B cell (primary cell): Measurements from ENCODE around the gene TOX2. TPM values are rescaled to one million over a fixed set of nuclear protein-coding genes. Genes with fewer than 3 reads are reported as not detected.

Experiments used
- ATAC-seq: fragments of 200-7000 bp; cut with Tn5 transposase; one replicate; pipeline ENCODE4 v1.10.0; 2021; ENCODE audit warnings: low read depth, mild to moderate bottlenecking, moderate number of reproducible peaks, moderate library complexity
- CTCF ChIA-PET: fragments of 350-600 bp; sonication (Branson Sonifier 250); formaldehyde crosslinking; loops from one replicate; lab custom pipeline; 2021; ENCODE audit warnings: antibody characterized with exemption, inconsistent platforms; lab: Charles Lee
- POLR2A ChIA-PET: fragments of 350-600 bp; sonication (Branson Sonifier 250); formaldehyde crosslinking; loops from one replicate; lab custom pipeline; 2021; ENCODE audit warnings: antibody characterized with exemption; lab: Charles Lee
- DNase-seq: peaks from one replicate; pipeline ENCODE4 v3.0.0; 2013
- H2AFZ ChIP-seq: 2 replicates; pipeline ENCODE4 v1.6.1; 2012; ENCODE audit warnings: mild to moderate bottlenecking, low read depth, low read length; ENCODE audit not compliant: insufficient read depth, poor library complexity, severe bottlenecking
- H3K27ac ChIP-seq, 2 donors: 1 replicate in 1 of 2; 2 replicates in 1 of 2; pipeline ENCODE4 v1.5.1; 2012 to 2013; ENCODE audit warnings: low read length in 2 of 2, mild to moderate bottlenecking in 2 of 2, moderate library complexity in 1 of 2
- H3K27me3 ChIP-seq, 4 experiments: fragments of 200-600 bp in 1 of 4; sonication (generic) in 1 of 4; replicated peaks in 1 of 4; 1 replicate in 2 of 4; 2 replicates in 2 of 4; pipeline versions ENCODE4 v1.6.1 to v1.7.0; 2013 to 2016; ENCODE audit warnings: low read length in 3 of 4, mild to moderate bottlenecking in 2 of 4, mixed read lengths in 1 of 4, moderate library complexity in 1 of 4; ENCODE audit not compliant: insufficient read depth in 4 of 4, control insufficient read depth in 3 of 4; ENCODE audit errors: control extremely low read depth in 1 of 4
- H3K36me3 ChIP-seq, 2 experiments: replicated peaks in 1 of 2; 1 replicate in 1 of 2; 2 replicates in 1 of 2; pipeline versions ENCODE4 v1.6.1 to v1.7.1; 2013; ENCODE audit warnings: low read length in 1 of 2; ENCODE audit not compliant: insufficient read depth in 2 of 2, control insufficient read depth in 1 of 2; ENCODE audit errors: control extremely low read depth in 1 of 2, extremely low read depth in 1 of 2
- H3K4me1 ChIP-seq, 2 donors: fragments of 200-600 bp in 1 of 2; sonication (generic) in 1 of 2; 1 replicate in 1 of 2; 2 replicates in 1 of 2; pipeline versions ENCODE4 v1.5.1 to v1.6.1; 2013 to 2017; ENCODE audit warnings: low read length in 2 of 2; ENCODE audit not compliant: control insufficient read depth in 2 of 2, insufficient read depth in 2 of 2
- H3K4me2 ChIP-seq: replicated peaks from 2 replicates; pipeline ENCODE3; 2012; ENCODE audit warnings: mild to moderate bottlenecking, low read depth, low read length; ENCODE audit not compliant: poor library complexity, severe bottlenecking
- H3K4me3 ChIP-seq, 5 experiments: fragments of 200-600 bp in 1 of 5; sonication (generic) in 1 of 5; 1 replicate in 3 of 5; 2 replicates in 2 of 5; pipeline versions ENCODE4 v1.5.1 to v1.7.0; 2011 to 2016; ENCODE audit warnings: low read length in 4 of 5, mild to moderate bottlenecking in 4 of 5, low read depth in 2 of 5, control low read depth in 1 of 5, moderate library complexity in 1 of 5; ENCODE audit not compliant: insufficient read depth in 1 of 5; ENCODE audit errors: control extremely low read depth in 1 of 5, extremely low read depth in 1 of 5
- H3K79me2 ChIP-seq: fragments of 200-600 bp; sonication (generic); one replicate; pipeline ENCODE4 v1.6.0; 2016; ENCODE audit warnings: low read length; ENCODE audit not compliant: control insufficient read depth, insufficient read depth
- H3K9ac ChIP-seq: fragments of 200-600 bp; sonication (generic); 2 replicates; pipeline ENCODE4 v1.6.1; 2017; ENCODE audit warnings: mild to moderate bottlenecking, low read length, moderate library complexity
- H3K9me3 ChIP-seq, 3 donors: one replicate each; pipeline versions ENCODE4 v1.6.1 to v1.7.1; 2013; ENCODE audit warnings: low read length in 2 of 3; ENCODE audit not compliant: control insufficient read depth in 2 of 3, insufficient read depth in 1 of 3; ENCODE audit errors: control extremely low read depth in 1 of 3
- H4K20me1 ChIP-seq: 2 replicates; pipeline ENCODE4 v1.6.0; 2012; ENCODE audit warnings: mild to moderate bottlenecking, low read length; ENCODE audit not compliant: insufficient read depth, control insufficient read depth, poor library complexity, severe bottlenecking
- H3K27ac Mint-ChIP-seq: one replicate; pipeline ENCODE4 v1.8.0; 2021; ENCODE audit warnings: mixed read lengths
- H3K27me3 Mint-ChIP-seq: one replicate; pipeline ENCODE4 v1.8.0; 2021; ENCODE audit warnings: mixed read lengths
- H3K4me1 Mint-ChIP-seq: one replicate; pipeline ENCODE4 v1.8.0; 2021; ENCODE audit warnings: mixed read lengths
- H3K4me3 Mint-ChIP-seq: one replicate; pipeline ENCODE4 v1.8.0; 2021; ENCODE audit warnings: mixed read lengths
- H3K9me3 Mint-ChIP-seq: one replicate; pipeline ENCODE4 v1.8.0; 2022; ENCODE audit warnings: mixed read lengths; ENCODE audit not compliant: insufficient read depth
- CTCF ChIP-seq: fragments of 200-600 bp; IDR thresholded peaks from one replicate; pipeline ENCODE4 v1.8.0; 2022; ENCODE audit warnings: antibody characterized with exemption, mild to moderate bottlenecking
- EZH2 ChIP-seq: IDR thresholded peaks from 2 replicates; pipeline ENCODE4 v1.6.1; 2012; ENCODE audit warnings: borderline replicate concordance, low read depth, mild to moderate bottlenecking, moderate library complexity, low read length; ENCODE audit not compliant: insufficient read depth, poor library complexity, severe bottlenecking
- WGBS: methylation state at CpG from one replicate; pipeline ENCODE4 v1.1.5; 2013; ENCODE audit warnings: missing lambda C conversion rate; ENCODE audit not compliant: insufficient coverage; 5-methylcytosine and 5-hydroxymethylcytosine counted together
- intact Hi-C: fragments of 100-400 bp; cut with micrococcal nuclease; formaldehyde crosslinking; loops from one replicate; pipeline ENCODE4 v1.10.0; 2022
- polyA plus RNA-seq: library from polyadenylated mRNA; depleted of rRNA; stranded (reverse); fragments of >200 nt; gene quantifications from 2 replicates; pipeline ENCODE4 v1.2.3, GENCODE V29; 2012
- total RNA-seq, 2 donors: library from RNA; stranded (reverse); fragments of 120-200 nt in 1 of 2; gene quantifications; 1 replicate in 1 of 2; 2 replicates in 1 of 2; pipeline versions ENCODE4 v1.2.3 to v1.2.4, GENCODE V29; 2013 to 2022

Gene TOX2
- total and polyA plus RNA-seq, 2 donors (not counting 1 experiment from before 2014, with no cell fraction given): 1.2 to 4.1 TPM

- no peak overlapping the region for H3K27ac Mint-ChIP-seq
- no peak for TF ChIP-seq CTCF
- CTCF ChIA-PET: no interaction called here
- DNase-seq (no peak), ATAC-seq (no peak)
- Histone ChIP-seq H3K79me2 (no peaks in the 10 kb centered on the region), H3K9me3 (no peaks in the 10 kb centered on the region), H3K27ac (no peak overlapping the region), H3K4me3 (no peak overlapping the region), H4K20me1 (no peaks in the 10 kb centered on the region), H3K27me3 (no peaks in the 10 kb centered on the region), H3K4me2 (no peak overlapping the region), H3K9ac (no peak overlapping the region), H2AFZ (no peak overlapping the region), H3K36me3 (no peaks in the 10 kb centered on the region), H3K4me1 (no peaks in the 10 kb centered on the region)
- POLR2A ChIA-PET: no interaction called here
- peaks cover 3% of the 10 kb centered on the region for H3K27me3 Mint-ChIP-seq
- intact Hi-C loops: no loop called here
- 91% methylated on average over 1 of the region's 2 CpGs for WGBS
- no peaks in the 10 kb centered on the region for H3K4me1 Mint-ChIP-seq
- H3K4me3 Mint-ChIP-seq: no peak overlapping the region
- H3K9me3 Mint-ChIP-seq: no peaks in the 10 kb centered on the region
Observed at GRCh38 chr20:43972051-43972450, 57.4 kb downstream of the TOX2 start.

- no peak overlapping the region for H2AFZ ChIP-seq
- H3K4me3 ChIP-seq: no peak overlapping the region
- no peak for ATAC-seq
- Mint-ChIP-seq H3K27ac (no peak overlapping the region), H3K27me3 (peaks cover 3% of the 10 kb centered on the region), H3K4me3 (no peak overlapping the region), H3K9me3 (no peaks in the 10 kb centered on the region), H3K4me1 (no peaks in the 10 kb centered on the region)
- H3K79me2 ChIP-seq: no peaks in the 10 kb centered on the region
- H3K36me3 ChIP-seq: no peaks in the 10 kb centered on the region
- POLR2A ChIA-PET: no interaction called here
- no peak for TF ChIP-seq CTCF
- TF ChIP-seq EZH2: no peak
- WGBS: 83% methylated on average over 2 of the region's 2 CpGs
- intact Hi-C loops: no loop called here
- no peaks in the 10 kb centered on the region for H3K4me1 ChIP-seq
- H3K9me3 ChIP-seq: no peaks in the 10 kb centered on the region
- H3K9ac ChIP-seq: no peak overlapping the region
- CTCF ChIA-PET: no interaction called here
- DNase-seq: no peak
- no peak overlapping the region for H3K4me2 ChIP-seq
- H4K20me1 ChIP-seq: no peaks in the 10 kb centered on the region
- H3K27ac ChIP-seq: no peak overlapping the region
- no peaks in the 10 kb centered on the region for H3K27me3 ChIP-seq
Observed at GRCh38 chr20:43972692-43973091, 58.0 kb downstream of the TOX2 start.
